Measurements from ENCODE around the gene CTXN3.

Gene CTXN3

DNA sequence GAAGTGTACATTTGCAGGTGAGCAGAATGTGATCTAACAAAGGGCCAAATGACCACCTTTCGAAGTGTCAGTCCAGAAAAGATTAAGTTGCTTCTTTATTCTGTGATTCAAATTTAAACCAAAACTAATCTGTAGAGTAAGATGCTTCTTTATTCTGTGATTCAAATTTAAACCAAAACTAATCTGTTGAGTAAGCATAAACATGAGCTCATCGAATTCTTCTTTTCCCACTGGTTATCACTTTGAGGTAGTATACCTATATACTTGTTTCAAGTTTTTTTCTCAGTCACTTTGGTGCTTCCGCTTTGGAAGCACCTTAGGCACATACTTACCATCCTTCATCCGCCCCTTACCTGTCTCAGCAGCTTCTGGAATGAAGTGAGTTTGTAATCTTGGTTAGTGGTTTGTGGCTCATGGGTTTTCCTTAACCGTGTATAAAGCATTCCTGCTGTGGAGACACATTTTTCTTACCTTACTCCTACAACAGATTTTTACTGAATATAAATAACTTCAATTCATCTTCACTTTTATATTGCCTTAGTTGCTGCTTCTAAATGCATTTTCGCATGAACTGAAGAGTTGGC, 40.7 kb upstream of the CTXN3 start:
- TF ChIP-seq, protein P1, sequence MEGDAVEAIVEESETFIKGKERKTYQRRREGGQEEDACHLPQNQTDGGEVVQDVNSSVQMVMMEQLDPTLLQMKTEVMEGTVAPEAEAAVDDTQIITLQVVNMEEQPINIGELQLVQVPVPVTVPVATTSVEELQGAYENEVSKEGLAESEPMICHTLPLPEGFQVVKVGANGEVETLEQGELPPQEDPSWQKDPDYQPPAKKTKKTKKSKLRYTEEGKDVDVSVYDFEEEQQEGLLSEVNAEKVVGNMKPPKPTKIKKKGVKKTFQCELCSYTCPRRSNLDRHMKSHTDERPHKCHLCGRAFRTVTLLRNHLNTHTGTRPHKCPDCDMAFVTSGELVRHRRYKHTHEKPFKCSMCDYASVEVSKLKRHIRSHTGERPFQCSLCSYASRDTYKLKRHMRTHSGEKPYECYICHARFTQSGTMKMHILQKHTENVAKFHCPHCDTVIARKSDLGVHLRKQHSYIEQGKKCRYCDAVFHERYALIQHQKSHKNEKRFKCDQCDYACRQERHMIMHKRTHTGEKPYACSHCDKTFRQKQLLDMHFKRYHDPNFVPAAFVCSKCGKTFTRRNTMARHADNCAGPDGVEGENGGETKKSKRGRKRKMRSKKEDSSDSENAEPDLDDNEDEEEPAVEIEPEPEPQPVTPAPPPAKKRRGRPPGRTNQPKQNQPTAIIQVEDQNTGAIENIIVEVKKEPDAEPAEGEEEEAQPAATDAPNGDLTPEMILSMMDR (IDR thresholded peaks at IDR 0.05; ENCODE audit: borderline replicate concordance, insufficient read depth, low read depth, low read length), result no peak
- H3K4me3 ChIP-seq (ENCODE audit: low read depth, low read length), result no peak overlapping the region

DNA sequence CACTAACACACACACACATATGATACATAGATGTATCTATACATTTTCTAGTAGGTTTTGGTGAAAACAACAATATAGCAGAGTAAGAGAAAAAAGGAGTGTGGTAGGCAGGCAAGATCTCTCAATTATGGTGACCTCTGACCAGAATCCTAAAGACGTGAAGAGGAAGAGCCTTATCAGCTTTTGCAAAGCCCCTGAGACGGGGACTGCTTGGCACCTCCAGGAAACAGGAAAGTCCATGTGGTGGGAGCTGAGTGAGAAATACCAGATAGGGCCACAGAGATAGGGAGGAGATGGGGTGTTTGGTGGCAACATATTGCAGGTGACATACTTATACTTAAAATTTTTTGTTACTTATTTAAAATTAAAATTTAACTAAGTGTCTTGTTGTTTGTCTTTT, 39.9 kb upstream of the CTXN3 start:
- TF ChIP-seq, protein P1 (IDR thresholded peaks at IDR 0.05; ENCODE audit: borderline replicate concordance, insufficient read depth, low read depth, low read length), result no peak
- H3K4me3 ChIP-seq (ENCODE audit: low read depth, low read length), result no peak overlapping the region

DNA sequence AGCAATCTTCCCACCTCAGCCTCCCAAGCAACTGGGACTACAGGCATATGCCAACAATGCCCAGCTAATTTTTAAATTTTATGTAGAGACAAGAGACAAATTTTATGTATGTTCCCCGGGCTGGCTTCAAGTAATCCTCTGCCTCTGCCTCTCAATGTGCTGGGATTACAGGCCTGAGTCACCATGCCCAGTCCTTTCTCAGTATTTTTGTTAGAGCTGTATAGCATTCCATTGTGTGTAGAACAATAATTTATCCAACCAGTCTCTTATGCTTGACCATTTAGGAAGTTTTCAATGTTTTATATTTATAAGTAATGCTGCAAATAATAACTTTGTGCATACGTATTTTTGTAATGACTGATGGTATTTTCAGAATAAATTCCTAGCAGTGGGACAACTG, 38.9 kb upstream of the CTXN3 start:
- H3K4me3 ChIP-seq (ENCODE audit: low read depth, low read length), result no peak overlapping the region
- TF ChIP-seq, protein P1 (IDR thresholded peaks at IDR 0.05; ENCODE audit: borderline replicate concordance, insufficient read depth, low read depth, low read length), result no peak

DNA sequence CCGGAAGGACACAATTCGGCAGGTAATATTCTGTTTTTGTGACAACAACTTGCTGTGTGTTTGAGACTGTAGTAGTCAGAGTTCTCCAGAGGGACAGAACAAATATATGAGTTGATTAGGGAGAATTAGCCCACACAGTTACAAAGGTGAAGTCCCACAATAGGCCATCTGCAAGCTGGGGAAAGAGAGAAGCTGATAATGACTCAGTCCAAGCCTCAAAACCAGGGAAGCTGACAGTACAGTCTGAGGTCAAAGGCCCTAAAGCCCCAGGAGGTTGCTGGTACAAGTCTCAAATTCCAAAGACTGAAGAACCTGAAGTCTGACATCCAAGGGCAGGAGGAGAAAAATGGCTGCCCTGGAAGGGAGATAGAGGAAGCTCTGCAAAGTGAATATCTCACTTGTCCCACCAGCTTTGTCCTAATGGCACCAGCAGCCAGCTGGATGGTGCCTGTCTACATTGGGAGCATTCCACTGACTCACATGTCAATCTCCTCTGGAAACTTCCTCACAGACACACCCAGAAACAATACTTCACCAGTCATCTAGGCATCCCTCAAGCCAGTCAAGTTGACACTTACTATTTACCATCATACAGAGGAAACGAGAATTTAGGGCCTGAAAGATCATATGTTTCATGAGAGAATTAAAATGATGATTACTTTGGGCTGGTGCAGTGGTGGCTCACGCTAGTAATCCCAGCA, 36.3 kb upstream of the CTXN3 start:
- no peak overlapping the region for H3K4me3 ChIP-seq (ENCODE audit: low read depth, low read length)
- TF ChIP-seq, protein P1 (IDR thresholded peaks at IDR 0.05; ENCODE audit: borderline replicate concordance, insufficient read depth, low read depth, low read length), result no peak

DNA sequence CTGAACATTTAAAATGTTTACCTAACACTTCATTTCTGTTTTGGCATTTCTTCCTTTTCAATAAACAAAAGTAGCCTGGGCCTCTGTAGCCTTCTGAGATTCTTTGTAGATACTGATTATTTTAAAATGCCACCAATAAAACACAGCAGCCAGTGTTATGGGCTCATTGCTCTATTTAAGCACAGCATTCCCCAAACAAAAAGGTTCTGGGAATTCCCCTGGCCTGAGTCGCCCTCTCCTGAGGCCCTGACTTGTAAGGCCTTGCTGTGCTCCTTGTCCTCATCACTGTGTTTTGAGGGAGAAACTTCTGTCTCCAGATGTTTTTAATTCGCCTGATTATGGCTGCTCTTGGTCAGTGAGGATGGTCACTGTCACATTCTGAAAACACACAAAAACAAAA, 33.0 kb upstream of the CTXN3 start:
- TF ChIP-seq, protein P1 (IDR thresholded peaks at IDR 0.05; ENCODE audit: borderline replicate concordance, insufficient read depth, low read depth, low read length), result no peak
- no peak overlapping the region for H3K4me3 ChIP-seq (ENCODE audit: low read depth, low read length)

DNA sequence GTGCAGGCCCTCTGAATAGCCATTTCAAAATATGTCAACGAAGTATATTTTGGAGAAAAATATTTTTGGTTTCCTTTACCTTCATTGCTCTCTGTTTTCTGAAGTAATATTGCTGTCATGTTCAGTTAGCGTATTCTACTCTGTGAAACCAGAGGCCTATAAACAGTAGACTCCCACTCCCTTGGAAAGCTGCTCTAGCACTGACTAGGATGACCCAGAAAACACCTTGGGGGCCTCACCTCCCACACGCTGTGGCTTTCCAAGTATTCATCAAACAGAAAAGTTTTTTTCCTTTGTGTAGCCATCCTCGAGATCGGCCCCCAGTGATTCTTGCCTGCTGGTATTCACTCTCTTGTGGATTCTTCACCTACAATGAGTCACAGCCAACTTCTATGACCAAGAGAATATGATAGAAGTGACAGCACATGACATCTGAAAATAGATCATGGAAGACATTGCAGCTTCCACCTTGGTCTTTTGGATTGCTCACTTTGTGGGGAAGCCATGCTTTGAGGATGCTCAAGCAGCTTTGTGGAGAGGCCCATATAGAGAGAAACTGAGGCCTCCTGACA, 28.9 kb upstream of the CTXN3 start:
- no peak overlapping the region for H3K4me3 ChIP-seq (ENCODE audit: low read depth, low read length)
- TF ChIP-seq, protein P1 (IDR thresholded peaks at IDR 0.05; ENCODE audit: borderline replicate concordance, insufficient read depth, low read depth, low read length), result no peak
